IPS-20b (cell line): ENCODE results near the gene SRCIN1.

Experiments used
- H3K27ac ChIP-seq: one replicate; pipeline ENCODE4 v1.5.1; 2013; ENCODE audit warnings: low read length
- H3K27me3 ChIP-seq: 2 replicates; pipeline ENCODE4 v1.6.1; 2013; ENCODE audit warnings: mild to moderate bottlenecking, low read length, inconsistent platforms; ENCODE audit not compliant: insufficient read depth
- H3K36me3 ChIP-seq: 2 replicates; pipeline ENCODE4 v1.6.1; 2013; ENCODE audit warnings: low read depth, mild to moderate bottlenecking, inconsistent platforms, low read length, moderate library complexity; ENCODE audit not compliant: insufficient read depth
- H3K4me1 ChIP-seq: 2 replicates; pipeline ENCODE4 v1.6.1; 2013; ENCODE audit warnings: mild to moderate bottlenecking, control low read depth, inconsistent platforms, low read length, moderate library complexity; ENCODE audit not compliant: insufficient read depth
- H3K4me3 ChIP-seq: 2 replicates; pipeline ENCODE4 v1.5.1; 2013; ENCODE audit warnings: mild to moderate bottlenecking, low read length, inconsistent platforms
- H3K9ac ChIP-seq: 2 replicates; pipeline ENCODE4 v1.6.1; 2013; ENCODE audit warnings: low read depth, mild to moderate bottlenecking, inconsistent platforms, low read length, moderate library complexity
- H3K9me3 ChIP-seq: 2 replicates; pipeline ENCODE4 v1.6.1; 2013; ENCODE audit warnings: mild to moderate bottlenecking, low read depth, low read length, inconsistent platforms; ENCODE audit not compliant: insufficient read depth

SRCIN1 gene

DNA sequence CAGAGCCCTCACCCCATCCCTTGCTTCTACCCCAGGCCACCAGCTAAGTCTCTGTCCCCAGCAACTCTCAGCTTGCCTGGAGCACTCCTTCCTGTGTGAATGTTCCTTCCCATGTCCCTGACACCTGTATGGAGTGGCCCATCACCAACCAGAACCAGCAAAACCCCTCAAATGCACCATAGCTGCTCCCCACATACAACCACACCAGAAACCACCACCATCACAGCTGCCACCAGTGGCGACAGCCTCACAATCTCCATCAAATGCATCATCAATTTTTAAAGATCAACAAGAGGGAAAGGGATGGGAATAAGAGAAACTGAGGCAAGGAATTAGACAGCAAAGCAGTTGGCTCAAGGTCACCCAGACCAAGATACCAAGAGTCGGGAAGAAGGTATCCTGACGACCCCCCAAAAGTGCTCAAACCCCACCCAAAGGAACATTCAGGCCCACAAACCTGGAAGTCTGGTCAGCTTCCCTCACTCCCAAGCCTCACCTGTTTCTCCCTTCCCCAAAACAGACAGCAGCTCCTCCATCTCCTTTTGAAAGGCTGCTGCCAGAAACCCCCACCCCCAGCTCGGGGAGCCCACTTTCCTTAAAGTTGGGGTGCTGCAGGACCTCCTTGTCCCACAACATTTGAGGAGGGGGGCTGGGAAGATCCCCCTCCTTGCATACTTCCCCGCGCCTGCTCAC lies 1.8 kb downstream of the SRCIN1 start:
- no peaks in the 10 kb centered on the region for H3K36me3 ChIP-seq
- H3K4me1 ChIP-seq = peaks cover 39% of the 10 kb centered on the region
- H3K4me3 ChIP-seq = peak overlapping the region; percentile 56; the same call in 1 of the 2 replicates
- no peak overlapping the region for H3K9ac ChIP-seq
- no peaks in the 10 kb centered on the region for H3K9me3 ChIP-seq
- no peak overlapping the region for H3K27ac ChIP-seq
- peaks cover 61% of the 10 kb centered on the region for H3K27me3 ChIP-seq

DNA sequence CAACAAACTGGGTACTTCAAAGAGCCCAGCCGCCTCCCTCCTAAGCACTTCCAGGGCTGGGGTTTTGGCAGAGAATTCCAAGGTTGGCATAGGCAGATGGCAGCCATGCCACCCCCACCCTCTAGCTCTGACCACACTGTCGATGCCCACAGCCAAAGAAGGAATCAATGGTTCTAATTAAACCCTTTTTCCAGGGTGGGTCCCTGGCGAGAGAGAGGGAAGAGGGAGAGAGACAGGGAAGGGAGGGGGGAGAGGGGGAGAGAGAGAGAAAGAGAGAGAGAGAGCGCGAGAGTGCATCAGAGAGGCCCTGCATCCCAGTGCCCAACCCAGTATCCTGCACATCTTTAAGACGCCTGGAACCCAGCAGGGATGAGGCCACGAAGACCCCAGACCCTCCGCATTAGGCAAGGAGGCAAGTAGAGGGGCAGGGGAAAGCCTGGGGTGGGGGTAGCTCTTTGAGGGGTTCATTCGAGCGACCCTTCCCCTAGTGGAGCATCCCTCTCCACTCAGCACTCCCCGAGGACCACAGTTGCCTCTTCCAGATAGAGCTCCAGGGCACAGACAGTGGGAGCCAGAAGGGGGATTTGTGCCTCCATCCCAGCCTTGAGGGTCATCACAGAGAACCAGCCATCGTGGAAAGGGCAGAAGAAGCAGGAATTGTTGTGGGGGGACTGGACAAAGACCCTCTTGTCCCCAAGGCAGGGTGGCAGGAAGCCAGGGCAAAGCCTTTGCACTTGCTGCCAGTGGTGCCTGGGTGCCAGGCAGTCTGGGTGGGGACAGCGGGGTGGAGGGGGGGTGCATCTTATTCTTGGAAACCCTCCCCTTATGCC lies 2.6 kb downstream of the SRCIN1 start:
- Histone ChIP-seq H3K9ac (no peak overlapping the region), H3K9me3 (no peaks in the 10 kb centered on the region), H3K36me3 (no peaks in the 10 kb centered on the region), H3K27me3 (peaks cover 58% of the 10 kb centered on the region), H3K4me3 (no peak overlapping the region), H3K4me1 (peaks cover 36% of the 10 kb centered on the region; the same call in 1 of the 2 replicates), H3K27ac (no peak overlapping the region)

DNA sequence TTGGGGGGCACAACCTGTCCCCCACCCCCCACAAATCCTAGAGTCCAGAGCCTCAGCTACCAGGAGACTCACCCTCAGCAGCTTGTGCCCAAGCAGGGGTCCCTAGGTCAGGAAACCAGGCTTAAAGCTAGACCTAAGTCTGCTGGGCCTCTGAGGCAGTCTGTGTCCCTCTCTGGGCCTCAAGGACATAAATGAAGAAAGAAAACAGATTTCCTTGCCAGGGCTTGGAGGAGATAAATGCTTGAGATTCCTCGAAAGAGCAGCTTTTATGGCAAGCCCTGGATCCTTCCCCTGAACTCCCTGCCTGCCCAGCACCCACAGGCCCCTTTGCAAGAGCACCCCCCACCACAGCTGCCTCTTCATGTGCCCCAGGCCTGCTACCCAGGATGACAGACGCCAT lies 3.3 kb downstream of the SRCIN1 start:
- H3K9me3 ChIP-seq = no peaks in the 10 kb centered on the region
- H3K4me1 ChIP-seq = peaks cover 30% of the 10 kb centered on the region; the same call in 1 of the 2 replicates
- H3K27me3 ChIP-seq = peaks cover 55% of the 10 kb centered on the region
- H3K36me3 ChIP-seq = no peaks in the 10 kb centered on the region
- no peak overlapping the region for H3K27ac ChIP-seq
- H3K4me3 ChIP-seq = peak overlapping the region; percentile 57
- H3K9ac ChIP-seq = no peak overlapping the region

DNA sequence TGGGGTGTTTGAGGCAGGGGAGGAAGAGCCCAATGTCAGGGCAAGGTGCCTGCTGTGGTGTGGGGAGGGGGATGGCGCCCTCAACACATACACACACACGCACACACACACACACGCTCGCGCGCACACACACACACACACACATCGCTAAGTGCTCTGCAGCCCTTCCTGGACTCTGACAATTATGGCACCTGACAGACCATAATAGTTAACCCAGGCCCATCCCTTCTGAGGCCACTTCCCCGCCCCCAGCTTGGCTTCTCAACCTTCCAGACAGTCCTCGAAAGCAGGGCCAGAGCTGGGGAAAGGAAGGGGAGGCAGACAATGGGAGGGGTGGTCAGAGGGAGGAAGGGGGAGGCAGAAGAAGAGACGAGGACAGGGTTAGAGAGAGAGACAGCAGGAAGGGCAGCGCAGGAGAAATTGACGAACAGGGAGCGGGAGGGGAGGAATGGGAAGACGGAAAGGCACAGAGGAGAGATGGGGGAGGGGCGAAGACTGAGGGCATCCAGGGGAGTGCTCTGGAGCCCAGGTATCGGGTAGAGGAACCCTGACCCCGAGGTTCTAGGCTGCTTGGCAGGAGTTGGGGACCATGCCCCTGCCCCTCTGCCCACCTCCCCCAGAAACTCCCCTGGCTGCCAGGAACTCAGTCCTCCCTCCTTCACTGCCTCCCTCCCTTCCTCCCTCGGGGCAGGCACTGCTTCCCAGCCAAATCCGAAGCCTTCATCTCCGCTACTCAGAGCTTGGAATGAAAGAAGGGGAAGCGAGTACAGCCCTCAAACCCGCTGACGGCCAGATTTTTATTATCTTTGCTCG lies 4.0 kb downstream of the SRCIN1 start:
- Histone ChIP-seq H3K9me3 (no peaks in the 10 kb centered on the region), H3K4me1 (peaks cover 24% of the 10 kb centered on the region; the same call in 1 of the 2 replicates), H3K9ac (no peak overlapping the region), H3K36me3 (no peaks in the 10 kb centered on the region), H3K4me3 (peak overlapping the region; percentile 57), H3K27me3 (peaks cover 54% of the 10 kb centered on the region), H3K27ac (no peak overlapping the region)

DNA sequence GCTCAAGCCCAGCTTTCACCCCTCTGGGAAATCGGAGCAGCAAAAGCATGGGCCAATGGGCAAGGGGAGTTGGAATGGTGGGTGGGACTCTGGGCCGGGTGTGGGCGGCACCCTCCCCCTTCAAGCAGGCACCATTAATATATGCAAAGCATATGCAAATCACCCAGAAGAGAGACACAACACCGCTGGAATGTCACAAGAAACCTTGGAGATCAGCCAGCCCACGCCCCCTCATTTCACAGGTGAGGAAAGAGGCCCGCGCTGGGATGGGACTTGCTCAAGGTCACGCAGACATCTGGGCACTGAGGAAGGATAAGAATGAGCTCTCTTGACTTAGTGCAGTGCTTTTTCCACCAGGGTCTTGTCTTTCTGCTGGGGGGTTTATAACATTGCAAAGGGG lies 4.8 kb downstream of the SRCIN1 start:
- peaks cover 23% of the 10 kb centered on the region; the same call in 1 of the 2 replicates for H3K4me1 ChIP-seq

DNA sequence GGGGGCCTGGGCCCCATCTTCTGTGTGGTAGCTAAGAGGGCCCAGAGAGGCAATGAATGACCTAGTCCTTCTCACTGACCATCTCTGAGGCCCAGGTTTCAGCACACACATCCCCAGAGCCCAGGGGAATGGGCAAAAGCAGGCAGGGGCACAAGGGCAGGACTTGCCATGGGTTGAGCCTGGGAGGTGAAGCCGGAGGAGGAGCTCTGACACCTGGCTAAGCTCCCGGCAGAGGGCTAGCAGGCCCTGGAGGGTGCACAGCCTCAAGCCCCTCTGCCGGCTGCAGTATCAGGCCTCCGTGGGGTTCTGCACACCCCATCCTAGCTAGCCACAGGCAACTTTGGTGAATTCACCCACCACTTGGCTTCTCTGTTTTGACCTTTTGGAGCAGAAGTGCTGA lies 5.3 kb downstream of the SRCIN1 start:
- no peak overlapping the region for H3K9ac ChIP-seq
- H3K4me1 ChIP-seq = peaks cover 23% of the 10 kb centered on the region; the same call in 1 of the 2 replicates
- no peaks in the 10 kb centered on the region for H3K36me3 ChIP-seq
- peaks cover 58% of the 10 kb centered on the region for H3K27me3 ChIP-seq
- H3K4me3 ChIP-seq = no peak overlapping the region
- H3K9me3 ChIP-seq = no peaks in the 10 kb centered on the region
- H3K27ac ChIP-seq = no peak overlapping the region

More for the DNA sequence above, 4.8 kb downstream of the SRCIN1 start:
- Histone ChIP-seq H3K9me3 (no peaks in the 10 kb centered on the region), H3K9ac (no peak overlapping the region), H3K36me3 (no peaks in the 10 kb centered on the region), H3K4me3 (peak overlapping the region; percentile 57; the same call in 1 of the 2 replicates), H3K27ac (no peak overlapping the region), H3K27me3 (peaks cover 58% of the 10 kb centered on the region)

DNA sequence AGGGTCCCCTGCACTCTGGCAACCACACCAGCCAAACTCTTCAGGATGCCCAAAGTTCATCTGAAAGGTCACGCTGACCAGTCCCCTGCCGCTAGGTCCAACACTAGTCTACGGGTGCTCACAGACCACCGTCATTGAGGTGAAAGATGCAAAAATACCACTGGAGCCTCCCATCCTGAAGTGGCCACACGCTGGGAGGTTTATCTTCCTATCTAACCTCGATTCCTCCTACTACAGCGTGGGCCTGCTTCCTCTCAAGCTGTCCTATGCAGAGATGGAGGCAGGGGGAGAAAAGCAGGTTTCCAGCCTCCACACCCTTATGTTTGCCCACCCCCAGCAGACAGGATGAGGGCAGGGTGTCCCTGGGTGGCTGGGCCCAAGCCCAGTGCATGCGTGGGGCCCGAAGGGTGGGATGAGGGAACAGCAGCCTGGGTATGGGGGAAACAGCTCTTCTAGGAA lies 6.3 kb downstream of the SRCIN1 start:
- Histone ChIP-seq H3K36me3 (no peaks in the 10 kb centered on the region), H3K4me3 (no peak overlapping the region), H3K27ac (no peak overlapping the region), H3K27me3 (peaks cover 55% of the 10 kb centered on the region), H3K9ac (no peak overlapping the region), H3K4me1 (peaks cover 23% of the 10 kb centered on the region; the same call in 1 of the 2 replicates), H3K9me3 (no peaks in the 10 kb centered on the region)

DNA sequence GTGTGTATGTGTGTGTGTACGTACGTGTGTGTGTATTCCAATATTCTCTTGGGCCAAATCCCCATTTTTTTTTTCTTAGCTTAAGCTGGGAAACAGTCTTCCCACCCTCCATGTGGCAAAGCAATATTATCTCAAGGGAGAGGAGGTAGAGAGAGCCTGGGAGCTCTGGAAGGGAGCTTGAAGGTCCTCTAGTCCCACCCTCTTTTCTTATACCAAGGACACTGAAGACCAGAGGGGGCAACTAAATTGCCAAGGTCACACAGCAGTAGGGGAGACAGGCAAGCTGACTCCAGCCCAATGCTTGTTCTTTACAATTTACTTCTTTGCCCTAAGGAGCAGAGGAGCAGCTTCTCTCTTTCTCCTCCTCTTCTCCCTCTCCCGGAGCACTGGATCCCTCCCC lies 6.8 kb downstream of the SRCIN1 start:
- Histone ChIP-seq H3K4me1 (peaks cover 23% of the 10 kb centered on the region; the same call in 1 of the 2 replicates), H3K36me3 (no peaks in the 10 kb centered on the region), H3K27me3 (peaks cover 53% of the 10 kb centered on the region), H3K4me3 (no peak overlapping the region), H3K9me3 (no peaks in the 10 kb centered on the region), H3K9ac (no peak overlapping the region), H3K27ac (no peak overlapping the region)

DNA sequence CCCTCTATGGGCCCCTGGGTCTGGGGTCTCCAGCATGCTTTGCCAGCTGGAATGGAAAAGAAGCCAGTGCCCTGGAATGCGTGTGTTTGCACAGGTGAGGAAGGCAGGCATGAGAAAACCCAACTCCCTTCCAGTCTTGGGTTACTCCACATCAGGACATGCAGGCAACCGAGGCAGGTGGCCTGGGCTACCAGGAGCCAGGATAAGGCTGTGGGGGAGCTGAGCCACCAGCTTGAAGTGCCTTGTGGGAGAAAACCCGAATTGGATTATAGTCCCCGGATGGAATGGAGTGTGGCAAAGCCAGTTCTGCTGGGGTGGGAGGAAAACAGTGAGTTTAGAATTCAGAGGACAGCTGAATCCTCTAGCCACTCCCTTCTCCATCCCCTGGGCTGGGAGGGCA lies 7.2 kb downstream of the SRCIN1 start:
- Histone ChIP-seq H3K9ac (no peak overlapping the region), H3K9me3 (no peaks in the 10 kb centered on the region), H3K4me3 (no peak overlapping the region), H3K27me3 (peaks cover 48% of the 10 kb centered on the region), H3K4me1 (peaks cover 23% of the 10 kb centered on the region; the same call in 1 of the 2 replicates), H3K36me3 (no peaks in the 10 kb centered on the region), H3K27ac (no peak overlapping the region)

DNA sequence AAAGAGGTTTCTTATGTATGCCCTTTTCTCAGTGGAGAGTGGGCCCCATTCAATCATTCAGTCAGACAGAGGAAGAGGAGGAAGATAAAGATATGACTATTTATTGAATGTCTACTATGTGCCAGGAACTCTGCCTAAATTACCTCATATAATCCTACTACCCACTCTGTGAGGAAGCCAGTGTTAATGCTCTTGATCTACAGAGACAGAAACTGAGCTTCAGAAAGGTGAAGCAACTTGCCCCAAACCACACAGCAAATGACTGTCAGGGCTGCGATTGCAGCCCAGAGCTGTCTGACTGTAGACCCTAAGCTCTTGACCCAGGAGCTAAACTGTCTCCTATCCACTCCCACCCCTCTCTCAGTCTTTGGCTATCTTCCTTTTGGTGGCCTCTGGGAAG lies 8.4 kb downstream of the SRCIN1 start:
- Histone ChIP-seq H3K4me1 (peaks cover 18% of the 10 kb centered on the region; the same call in 1 of the 2 replicates), H3K27me3 (peaks cover 38% of the 10 kb centered on the region; the same call in 1 of the 2 replicates), H3K4me3 (no peak overlapping the region), H3K36me3 (no peaks in the 10 kb centered on the region), H3K9me3 (no peaks in the 10 kb centered on the region), H3K27ac (no peak overlapping the region), H3K9ac (no peak overlapping the region)

DNA sequence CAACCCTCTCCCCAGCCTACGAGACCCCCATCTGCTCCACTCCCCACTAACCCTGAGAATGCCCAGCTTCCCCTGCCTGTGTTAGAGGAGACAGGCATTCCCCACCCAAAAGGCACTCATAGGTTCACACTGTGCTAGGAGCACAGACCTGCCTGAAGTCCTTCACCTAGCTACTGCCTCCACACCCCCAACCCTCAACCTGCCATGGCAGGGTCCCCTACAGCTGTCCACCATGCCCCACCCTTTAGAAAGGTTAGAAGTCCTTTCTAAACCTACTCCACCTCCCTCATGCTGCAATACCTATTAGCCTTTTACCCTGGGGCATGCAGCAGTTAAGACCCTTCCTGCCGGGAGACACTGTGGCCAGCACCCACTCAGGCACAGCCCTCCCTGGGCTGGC lies 9.1 kb downstream of the SRCIN1 start:
- peaks cover 35% of the 10 kb centered on the region; the same call in 1 of the 2 replicates for H3K27me3 ChIP-seq
- no peaks in the 10 kb centered on the region for H3K36me3 ChIP-seq
- peaks cover 15% of the 10 kb centered on the region; the same call in 1 of the 2 replicates for H3K4me1 ChIP-seq
- H3K4me3 ChIP-seq = no peak overlapping the region
- H3K9me3 ChIP-seq = no peaks in the 10 kb centered on the region
- H3K27ac ChIP-seq = no peak overlapping the region
- H3K9ac ChIP-seq = no peak overlapping the region
